Activated naive CD8-positive, alpha-beta T cell (primary cell): ENCODE measurements around the gene NOTCH1.

Experiments used
- H3K27ac Mint-ChIP-seq: one replicate; pipeline ENCODE4 v1.8.0; 2021; ENCODE audit warnings: mixed read lengths
- H3K27me3 Mint-ChIP-seq: one replicate; pipeline ENCODE4 v1.8.0; 2021; ENCODE audit warnings: mixed read lengths
- H3K36me3 Mint-ChIP-seq: one replicate; pipeline ENCODE4 v1.8.0; 2021; ENCODE audit warnings: mixed read lengths
- H3K4me1 Mint-ChIP-seq: one replicate; pipeline ENCODE4 v1.8.0; 2021; ENCODE audit warnings: low read depth, mixed read lengths
- H3K4me3 Mint-ChIP-seq: one replicate; pipeline ENCODE4 v1.8.0; 2021; ENCODE audit warnings: mild to moderate bottlenecking, mixed read lengths
- H3K9me3 Mint-ChIP-seq: one replicate; pipeline ENCODE4 v1.8.0; 2021; ENCODE audit warnings: low read depth, mixed read lengths

Gene NOTCH1

DNA sequence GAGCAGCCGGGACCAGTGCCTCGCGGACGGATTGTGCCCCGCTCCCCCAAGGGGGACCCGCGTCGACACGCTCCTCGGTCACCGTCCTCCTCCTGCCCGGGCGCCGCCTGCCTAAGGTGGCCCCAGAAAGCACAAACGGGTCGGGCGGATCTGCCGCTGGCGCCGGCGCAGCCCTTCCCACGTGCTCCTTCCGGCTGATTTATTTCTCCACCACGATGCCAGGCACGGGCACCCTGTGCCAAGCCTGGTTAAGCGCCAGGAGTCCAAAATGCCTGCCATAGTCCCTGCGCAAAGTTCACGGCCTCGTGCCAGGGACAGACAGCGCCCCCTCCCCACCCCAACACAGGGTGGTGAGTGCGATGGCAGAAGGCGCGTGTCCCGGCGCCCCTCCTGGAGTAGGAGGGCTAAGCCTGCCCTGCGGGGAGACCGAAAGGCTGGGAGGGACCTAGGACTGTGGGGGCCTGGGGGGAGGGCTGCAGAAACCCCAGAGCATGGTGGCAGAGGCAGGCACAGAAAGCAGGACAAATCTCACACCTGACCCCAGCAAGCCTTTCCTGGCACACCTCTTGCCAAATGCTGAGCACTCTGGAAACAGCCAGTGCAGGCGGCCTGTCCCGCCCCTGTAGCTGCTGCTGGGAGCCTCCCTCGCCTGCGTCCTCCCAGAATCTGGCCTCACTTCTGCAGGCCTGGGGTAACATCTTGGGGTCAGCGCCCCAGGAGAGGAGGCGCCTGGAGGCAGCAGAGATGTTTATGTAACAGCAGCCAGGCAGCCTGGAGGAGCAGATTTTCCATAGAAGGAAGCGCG lies 1.1 kb upstream of the NOTCH1 start:
- Mint-ChIP-seq H3K27me3 (no peaks in the 10 kb centered on the region), H3K9me3 (no peaks in the 10 kb centered on the region), H3K4me3 (peak overlapping the region; percentile 83), H3K36me3 (no peaks in the 10 kb centered on the region), H3K27ac (peak overlapping the region; percentile 87), H3K4me1 (peaks cover 14% of the 10 kb centered on the region)

DNA sequence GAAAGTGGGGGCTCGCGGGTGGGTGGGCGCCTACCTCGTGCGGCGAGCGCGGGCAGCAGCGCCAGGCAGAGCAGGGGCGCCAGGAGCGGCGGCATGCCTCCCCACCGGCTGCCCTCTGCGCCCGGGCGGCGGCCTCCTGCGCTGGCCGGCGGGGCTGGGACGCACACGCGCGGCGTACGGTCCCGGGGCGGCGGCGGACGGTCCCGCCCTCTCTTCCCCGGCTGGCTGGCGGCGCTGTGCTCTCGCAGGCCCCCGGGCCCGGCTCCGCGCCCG lies 220 bp downstream of the NOTCH1 start:
- Mint-ChIP-seq H3K4me1 (peaks cover 18% of the 10 kb centered on the region), H3K4me3 (no peak overlapping the region), H3K27ac (no peak overlapping the region), H3K27me3 (no peaks in the 10 kb centered on the region), H3K36me3 (no peaks in the 10 kb centered on the region), H3K9me3 (no peaks in the 10 kb centered on the region)

DNA sequence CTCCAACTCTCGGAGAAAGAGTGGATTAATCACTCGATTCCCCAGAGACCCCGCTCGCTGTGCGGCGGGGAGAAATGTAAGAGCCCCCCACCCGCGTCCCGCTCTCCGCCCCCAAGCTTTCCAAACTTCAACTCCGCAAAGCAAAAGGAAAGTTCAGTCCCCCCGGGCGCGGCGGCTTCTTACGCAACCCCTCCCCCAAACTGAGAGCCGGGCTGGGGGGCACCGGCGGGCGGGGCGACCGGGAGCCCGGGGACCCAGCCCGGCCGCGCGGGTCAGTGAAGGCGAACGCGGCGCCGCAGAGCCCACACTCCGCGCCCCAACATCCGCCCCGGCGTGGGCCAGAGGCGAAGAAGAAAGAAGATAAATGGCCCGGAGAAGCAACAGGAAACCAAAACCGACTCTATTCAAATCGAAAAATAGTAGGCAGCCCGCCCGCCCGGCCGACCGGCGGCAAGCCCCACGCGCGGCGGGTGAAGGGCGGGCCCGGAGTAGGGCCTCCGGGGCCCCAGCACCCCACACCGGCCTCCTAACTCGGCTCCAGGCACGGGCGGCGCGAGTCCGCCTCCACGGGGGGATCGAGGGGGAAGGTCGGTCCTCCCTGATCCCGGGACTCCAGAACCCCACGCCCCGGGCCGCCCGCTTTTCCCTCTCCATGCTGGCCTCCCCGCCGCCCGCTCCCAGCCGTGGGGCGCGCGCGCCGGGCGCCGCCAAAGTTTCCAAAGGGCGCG lies 720 bp downstream of the NOTCH1 start:
- H3K36me3 Mint-ChIP-seq, result no peaks in the 10 kb centered on the region
- H3K27ac Mint-ChIP-seq, result peak overlapping the region; percentile 76
- H3K4me1 Mint-ChIP-seq, result peaks cover 23% of the 10 kb centered on the region
- no peaks in the 10 kb centered on the region for H3K27me3 Mint-ChIP-seq
- no peaks in the 10 kb centered on the region for H3K9me3 Mint-ChIP-seq
- H3K4me3 Mint-ChIP-seq, result peak overlapping the region; percentile 91

DNA sequence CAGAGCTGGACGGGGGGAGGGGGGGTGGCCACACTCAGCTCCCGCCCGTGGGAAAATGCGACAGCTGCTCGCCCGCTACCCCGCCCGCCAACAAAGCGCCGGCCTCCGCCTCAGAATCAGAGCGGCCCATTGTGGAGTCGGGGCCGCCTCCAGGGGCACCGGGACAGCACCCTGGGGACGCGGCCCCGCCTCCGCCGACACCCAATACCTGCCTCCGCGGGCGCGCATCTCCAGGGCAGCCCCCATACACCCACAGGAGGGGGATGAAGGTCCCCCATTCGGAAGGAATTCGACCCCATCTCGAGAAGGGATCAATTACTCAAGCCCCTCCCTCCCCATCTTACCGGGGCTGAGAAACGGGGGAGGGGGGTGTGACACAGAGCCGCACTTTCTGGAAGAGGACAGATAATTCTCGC lies 1.3 kb downstream of the NOTCH1 start:
- peak overlapping the region; percentile 91 for H3K4me3 Mint-ChIP-seq
- no peaks in the 10 kb centered on the region for H3K27me3 Mint-ChIP-seq
- peaks cover 29% of the 10 kb centered on the region for H3K4me1 Mint-ChIP-seq
- peak overlapping the region; percentile 76 for H3K27ac Mint-ChIP-seq
- H3K36me3 Mint-ChIP-seq, result no peaks in the 10 kb centered on the region
- no peaks in the 10 kb centered on the region for H3K9me3 Mint-ChIP-seq

DNA sequence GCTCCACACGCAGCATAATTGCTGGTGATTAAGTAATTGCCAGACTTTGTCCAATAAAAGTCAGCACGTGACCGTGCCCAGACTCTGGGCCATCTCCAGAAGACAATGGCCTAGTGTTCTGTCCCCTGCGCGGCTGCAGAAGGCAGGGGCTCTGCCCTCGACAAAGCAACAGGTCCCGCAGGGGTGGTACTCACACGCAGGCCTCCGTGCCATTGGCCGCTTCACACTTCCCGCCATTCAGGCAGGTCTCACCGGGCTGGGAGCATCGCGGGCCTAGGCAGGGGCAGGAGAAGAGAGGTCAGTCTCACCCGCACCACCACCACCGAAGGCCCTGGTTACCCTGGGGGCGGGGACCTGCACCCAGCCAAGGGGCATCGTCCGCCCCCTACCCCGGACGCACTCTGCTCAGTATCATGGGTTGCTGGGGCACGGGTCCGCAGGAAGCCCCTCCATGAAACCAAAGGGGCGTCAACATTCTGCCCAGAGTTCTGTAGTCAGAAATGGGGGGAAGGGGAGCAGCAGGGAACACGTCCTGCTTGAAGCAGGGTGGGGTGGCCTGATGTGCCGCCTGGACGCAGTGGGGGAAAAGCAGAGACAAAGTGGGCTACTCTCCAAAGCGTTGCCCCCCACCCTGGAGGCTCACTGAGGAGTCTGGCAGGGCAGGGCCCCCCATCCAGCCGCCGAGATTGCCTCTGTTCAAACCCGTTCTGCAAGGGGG lies 1.9 kb downstream of the NOTCH1 start:
- Mint-ChIP-seq H3K9me3 (no peaks in the 10 kb centered on the region), H3K36me3 (peaks cover 2% of the 10 kb centered on the region), H3K4me3 (peak overlapping the region; percentile 91), H3K27me3 (no peaks in the 10 kb centered on the region), H3K27ac (peak overlapping the region; percentile 22), H3K4me1 (peaks cover 35% of the 10 kb centered on the region)

DNA sequence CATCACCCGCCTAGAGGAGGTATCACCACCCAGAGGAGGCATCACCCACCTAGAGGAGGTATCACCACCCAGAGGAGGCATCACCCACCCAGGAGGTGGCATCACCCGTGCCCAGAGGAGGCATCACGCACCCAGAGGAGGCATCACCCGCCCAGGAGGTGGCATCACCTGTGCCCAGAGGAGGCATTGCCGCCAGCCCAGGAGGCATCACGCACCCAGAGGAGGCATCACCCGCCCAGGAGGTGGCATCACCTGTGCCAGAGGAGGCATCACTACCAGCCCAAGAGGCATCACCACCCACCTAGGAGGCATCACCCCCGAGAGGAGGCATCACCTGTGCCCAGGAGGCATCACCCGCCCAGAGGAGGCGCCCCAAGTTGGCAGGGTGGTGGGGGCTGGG lies 2.6 kb downstream of the NOTCH1 start:
- H3K9me3 Mint-ChIP-seq, result no peaks in the 10 kb centered on the region
- peaks cover 40% of the 10 kb centered on the region for H3K4me1 Mint-ChIP-seq
- no peak overlapping the region for H3K27ac Mint-ChIP-seq
- peak overlapping the region; percentile 91 for H3K4me3 Mint-ChIP-seq
- H3K36me3 Mint-ChIP-seq, result peaks cover 2% of the 10 kb centered on the region
- no peaks in the 10 kb centered on the region for H3K27me3 Mint-ChIP-seq

DNA sequence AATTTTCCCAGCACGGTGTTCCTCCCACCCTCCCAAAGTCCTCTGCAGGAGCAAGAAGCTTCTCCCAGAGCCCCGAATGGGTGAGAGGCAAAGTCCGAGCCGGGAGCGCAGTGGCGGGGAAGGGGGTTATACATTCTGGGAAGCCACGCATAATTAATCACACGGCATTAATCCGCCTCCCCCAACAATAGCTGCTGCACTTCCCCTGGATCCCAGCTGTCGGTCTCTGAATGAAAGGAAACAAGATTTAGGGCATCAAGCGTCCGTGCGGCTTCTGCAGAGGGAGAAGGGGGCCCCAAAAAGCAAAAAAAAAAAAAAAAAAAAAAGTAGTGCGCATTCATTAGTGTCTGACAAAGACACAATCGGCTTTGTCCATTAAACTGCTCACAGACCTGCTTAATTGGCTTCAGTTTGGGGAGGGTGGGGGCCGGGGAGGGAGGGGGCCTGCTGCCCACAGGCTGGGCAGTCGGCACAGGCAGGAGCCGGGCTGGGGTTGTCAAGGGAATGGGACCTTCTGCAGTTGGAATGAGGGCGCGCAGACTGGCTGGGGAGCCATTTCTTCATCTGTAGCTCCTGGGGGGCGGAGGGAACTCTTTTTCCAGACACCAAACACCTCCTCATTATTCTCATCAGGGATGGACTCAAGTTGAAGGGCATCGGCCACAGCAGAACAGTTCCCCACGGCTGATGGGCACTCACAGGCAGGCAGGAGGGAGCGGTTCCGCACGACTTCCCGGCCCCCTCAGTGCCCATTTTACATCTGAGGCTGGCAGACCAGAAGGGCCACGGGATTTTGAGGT lies 3.4 kb downstream of the NOTCH1 start:
- peak overlapping the region; percentile 91 for H3K4me3 Mint-ChIP-seq
- no peaks in the 10 kb centered on the region for H3K27me3 Mint-ChIP-seq
- peaks cover 2% of the 10 kb centered on the region for H3K36me3 Mint-ChIP-seq
- peaks cover 43% of the 10 kb centered on the region for H3K4me1 Mint-ChIP-seq
- no peaks in the 10 kb centered on the region for H3K9me3 Mint-ChIP-seq
- no peak overlapping the region for H3K27ac Mint-ChIP-seq

DNA sequence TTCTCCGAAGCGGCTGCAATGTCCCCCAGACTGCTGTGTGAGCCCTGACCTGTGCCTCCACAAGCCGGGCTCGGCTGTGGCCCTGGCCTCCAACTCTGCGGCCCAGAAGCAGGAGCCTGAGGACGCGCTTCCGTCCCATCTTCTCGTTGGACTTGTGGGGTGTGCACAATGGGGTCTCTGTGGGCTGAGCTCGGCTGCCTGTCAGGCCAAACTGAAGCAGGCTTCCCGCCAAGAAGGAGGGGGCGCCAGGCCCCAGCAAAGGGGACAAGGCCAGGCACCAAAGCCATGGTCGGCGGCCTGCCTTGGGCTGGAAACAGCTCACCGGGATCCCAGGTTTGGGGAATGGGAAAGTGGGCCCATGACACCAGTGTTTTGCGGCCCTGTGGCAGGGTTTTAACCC lies 4.1 kb downstream of the NOTCH1 start:
- no peaks in the 10 kb centered on the region for H3K27me3 Mint-ChIP-seq
- H3K4me3 Mint-ChIP-seq, result no peak overlapping the region
- H3K4me1 Mint-ChIP-seq, result peaks cover 43% of the 10 kb centered on the region
- no peaks in the 10 kb centered on the region for H3K9me3 Mint-ChIP-seq
- H3K36me3 Mint-ChIP-seq, result peaks cover 2% of the 10 kb centered on the region
- peak overlapping the region; percentile 54 for H3K27ac Mint-ChIP-seq

DNA sequence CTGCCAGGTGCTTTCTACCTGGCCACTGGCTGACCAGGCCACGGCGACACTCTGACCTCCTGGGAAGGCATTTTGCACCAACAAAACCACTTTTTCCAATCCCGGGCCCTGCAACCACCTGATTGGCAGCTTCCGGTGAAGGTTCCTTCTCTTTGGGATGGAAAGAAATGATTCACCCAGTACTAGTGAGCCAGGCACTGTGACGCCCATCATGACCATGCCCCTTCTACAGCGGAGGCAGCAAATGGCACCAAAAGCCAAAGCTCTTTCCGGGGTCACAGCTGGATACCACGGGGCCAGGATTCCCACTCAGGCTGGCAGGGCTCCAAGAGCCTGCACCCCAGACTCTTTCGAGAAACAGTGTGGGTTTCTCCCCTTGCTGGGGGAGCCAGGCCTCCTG lies 4.7 kb downstream of the NOTCH1 start:
- H3K27ac Mint-ChIP-seq, result peak overlapping the region; percentile 99
- no peaks in the 10 kb centered on the region for H3K27me3 Mint-ChIP-seq
- H3K4me1 Mint-ChIP-seq, result peaks cover 43% of the 10 kb centered on the region
- H3K4me3 Mint-ChIP-seq, result peak overlapping the region; percentile 66
- H3K36me3 Mint-ChIP-seq, result peaks cover 2% of the 10 kb centered on the region
- no peaks in the 10 kb centered on the region for H3K9me3 Mint-ChIP-seq

DNA sequence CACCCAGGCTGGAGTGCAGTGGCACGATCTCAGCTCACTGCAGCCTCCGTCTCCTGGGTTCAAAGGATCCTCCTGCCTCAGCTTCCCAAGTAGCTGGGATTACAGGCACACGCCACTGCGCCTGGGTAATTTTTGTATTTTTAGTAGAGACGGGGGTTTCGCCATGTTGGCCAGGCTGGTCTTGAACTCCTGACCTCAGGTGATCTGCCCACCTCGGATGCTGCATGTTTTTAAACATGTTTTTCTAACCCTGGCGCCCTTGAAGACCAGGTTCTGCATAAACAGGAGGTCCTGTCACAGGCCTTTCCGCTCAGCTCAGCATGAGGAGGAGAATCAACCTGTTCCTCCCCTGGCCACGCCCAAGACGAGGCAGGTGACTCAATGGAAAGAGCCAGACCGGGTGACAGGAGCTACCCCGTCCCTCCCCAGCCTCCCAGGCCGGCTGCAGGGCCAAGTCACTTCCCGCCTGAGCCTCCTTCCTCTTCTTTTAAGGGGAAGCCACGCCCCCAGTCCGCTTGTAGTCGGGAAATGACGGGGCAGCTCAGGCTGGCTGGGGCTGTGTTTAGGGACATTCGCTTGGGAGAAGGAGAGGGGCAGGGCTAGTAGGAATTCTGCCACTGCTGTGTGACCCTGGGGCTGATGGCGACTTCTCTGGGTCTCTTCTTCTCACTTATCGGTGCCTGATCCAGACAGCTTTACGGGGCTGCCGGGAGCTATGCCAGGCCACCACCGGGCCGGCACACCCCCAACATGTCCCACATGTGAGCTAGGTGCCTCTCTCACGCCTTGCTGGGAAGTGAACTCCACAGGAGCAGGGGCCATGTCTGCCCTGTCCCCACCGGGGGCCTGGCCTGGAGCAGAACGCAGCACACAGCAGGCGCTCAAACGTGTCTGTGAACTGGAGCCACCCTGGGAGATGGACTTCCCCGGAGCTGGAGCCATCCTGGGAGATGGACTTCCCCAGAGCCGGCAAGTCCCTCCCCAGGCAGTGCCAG lies 6.1 kb downstream of the NOTCH1 start:
- H3K4me3 Mint-ChIP-seq, result peak overlapping the region; percentile 91
- peaks cover 2% of the 10 kb centered on the region for H3K36me3 Mint-ChIP-seq
- H3K27ac Mint-ChIP-seq, result peak overlapping the region; percentile 99
- H3K9me3 Mint-ChIP-seq, result no peaks in the 10 kb centered on the region
- H3K4me1 Mint-ChIP-seq, result peaks cover 45% of the 10 kb centered on the region
- H3K27me3 Mint-ChIP-seq, result no peaks in the 10 kb centered on the region

DNA sequence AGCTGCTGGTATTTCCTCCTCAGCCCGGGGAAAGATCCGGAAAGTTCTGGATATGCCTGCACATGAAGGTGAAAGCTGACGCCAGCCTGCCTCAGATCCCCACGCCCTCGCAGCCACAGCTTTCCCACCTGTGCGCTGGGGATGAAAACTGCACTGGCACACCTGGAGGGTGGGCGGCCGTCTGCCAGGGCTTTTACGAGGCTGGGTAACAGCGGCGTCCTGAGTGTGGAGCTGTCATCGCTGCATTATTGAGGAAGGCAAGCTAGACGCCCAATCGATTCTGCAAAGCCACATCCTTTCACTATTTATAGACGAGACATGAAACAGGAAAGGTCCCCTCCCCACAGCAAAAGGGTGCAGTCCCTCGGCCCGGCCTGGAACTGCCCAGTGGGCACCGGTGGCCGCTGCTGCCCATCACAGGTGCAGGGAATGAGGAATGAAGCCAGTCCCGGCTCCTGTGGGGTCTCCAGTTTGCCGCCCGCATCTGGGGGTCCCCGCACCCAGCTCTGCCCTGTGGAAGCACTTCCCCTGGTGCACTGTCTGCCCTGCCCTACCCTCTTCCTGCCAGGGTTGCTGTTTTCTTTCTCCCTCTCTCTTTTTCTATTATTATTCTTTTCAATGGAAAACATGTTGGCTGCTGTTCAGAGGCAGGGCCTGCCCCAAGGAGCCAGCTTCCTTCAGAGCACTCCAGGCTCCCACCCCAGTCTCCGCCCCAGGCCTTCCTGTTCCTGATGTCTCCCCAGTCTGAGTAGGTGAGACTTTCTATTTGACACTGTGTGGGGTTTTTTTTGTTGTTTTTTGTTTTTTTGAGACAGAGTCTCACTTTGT lies 7.0 kb downstream of the NOTCH1 start:
- H3K9me3 Mint-ChIP-seq, result no peaks in the 10 kb centered on the region
- H3K4me1 Mint-ChIP-seq, result peaks cover 53% of the 10 kb centered on the region
- H3K27me3 Mint-ChIP-seq, result no peaks in the 10 kb centered on the region
- peak overlapping the region; percentile 91 for H3K4me3 Mint-ChIP-seq
- H3K27ac Mint-ChIP-seq, result peak overlapping the region; percentile 99
- H3K36me3 Mint-ChIP-seq, result peaks cover 2% of the 10 kb centered on the region

DNA sequence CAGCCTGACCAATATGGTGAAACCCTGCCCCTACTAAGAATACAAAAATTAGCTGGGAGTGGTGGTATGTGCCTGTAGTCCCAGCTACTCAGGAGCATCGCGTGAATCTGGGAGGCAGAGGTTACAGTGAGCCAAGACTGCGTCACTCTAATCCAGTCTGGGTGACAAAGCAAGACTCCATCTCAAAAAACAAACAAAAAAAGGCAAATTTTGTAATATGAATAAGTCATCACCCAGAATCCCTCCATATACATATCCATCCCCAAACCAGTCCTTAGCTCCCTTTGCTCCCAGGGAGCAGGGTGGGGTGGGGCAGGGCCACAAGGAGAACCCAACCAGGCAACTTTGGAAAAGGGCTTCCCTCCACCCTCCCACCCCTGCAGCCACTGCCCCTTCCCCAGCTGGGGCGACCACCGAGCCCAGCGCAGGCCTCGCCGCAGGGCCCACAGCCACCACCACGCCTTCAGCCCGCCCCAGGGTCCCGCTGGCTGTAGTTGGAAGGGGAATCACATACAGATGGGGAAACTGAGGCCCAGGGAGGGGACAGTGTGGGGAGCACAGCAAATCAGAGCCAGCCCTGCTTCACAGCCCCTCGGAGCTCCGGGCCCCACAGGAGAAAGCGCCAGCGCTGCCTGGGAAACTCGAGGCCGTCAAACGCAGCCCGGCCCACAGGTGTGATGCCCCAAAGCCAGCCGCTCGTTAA lies 7.8 kb downstream of the NOTCH1 start:
- H3K4me3 Mint-ChIP-seq, result peak overlapping the region; percentile 13
- peaks cover 2% of the 10 kb centered on the region for H3K36me3 Mint-ChIP-seq
- H3K4me1 Mint-ChIP-seq, result peaks cover 56% of the 10 kb centered on the region
- no peaks in the 10 kb centered on the region for H3K9me3 Mint-ChIP-seq
- H3K27me3 Mint-ChIP-seq, result no peaks in the 10 kb centered on the region
- H3K27ac Mint-ChIP-seq, result peak overlapping the region; percentile 99

DNA sequence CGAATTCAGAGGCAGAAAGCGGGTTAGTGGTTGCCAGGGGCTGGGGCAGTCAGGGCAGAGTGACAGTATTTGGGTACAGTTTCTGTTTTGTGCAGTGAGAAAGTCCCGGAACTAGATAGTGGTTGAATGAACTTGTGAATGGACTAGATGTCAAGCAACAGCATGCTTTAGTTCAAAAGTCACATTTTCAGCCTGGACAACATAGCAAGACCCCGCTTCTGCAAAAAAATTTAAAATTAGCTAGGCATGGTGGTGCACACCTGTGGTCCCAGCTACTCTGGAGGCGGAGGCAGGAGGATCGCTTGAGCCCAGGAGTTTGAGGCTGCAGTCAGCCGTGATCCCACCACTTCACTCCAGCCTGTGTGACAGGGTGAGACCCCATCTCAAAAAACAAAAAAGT lies 8.4 kb downstream of the NOTCH1 start:
- H3K9me3 Mint-ChIP-seq, result no peaks in the 10 kb centered on the region
- H3K4me1 Mint-ChIP-seq, result peaks cover 57% of the 10 kb centered on the region
- no peaks in the 10 kb centered on the region for H3K27me3 Mint-ChIP-seq
- peak overlapping the region; percentile 27 for H3K4me3 Mint-ChIP-seq
- H3K27ac Mint-ChIP-seq, result peak overlapping the region; percentile 22
- peaks cover 2% of the 10 kb centered on the region for H3K36me3 Mint-ChIP-seq
